ENCODE results near the gene MR1.
"Not testable (repeated sequence)": the region's sequence is repeated elsewhere in the genome, so short reads cannot be mapped to it uniquely, and the experiment has no call there.

The MR1 gene

DNA sequence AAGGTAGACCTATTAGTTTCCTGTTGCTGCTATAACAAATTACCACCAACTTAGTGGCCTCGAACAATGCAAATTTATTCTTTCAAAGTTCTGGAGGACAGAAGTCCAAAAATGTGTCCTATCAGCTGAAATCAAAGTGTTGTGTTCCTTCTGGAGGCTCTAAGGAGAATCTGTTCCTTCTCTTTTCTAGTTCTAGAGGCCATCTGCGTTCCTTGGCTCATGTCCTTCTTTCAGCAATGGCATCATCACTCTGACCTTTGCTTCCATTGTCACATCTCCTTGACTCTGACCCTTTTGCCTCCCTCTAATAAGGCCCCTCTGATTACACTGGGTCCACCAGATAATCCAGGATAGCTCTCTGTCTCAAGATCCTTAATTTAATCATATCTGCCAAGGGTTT is 1.2 kb upstream of the MR1 start:
- no peak for DNase-seq (ENCODE audit: low read depth in 2 of 2)

DNA sequence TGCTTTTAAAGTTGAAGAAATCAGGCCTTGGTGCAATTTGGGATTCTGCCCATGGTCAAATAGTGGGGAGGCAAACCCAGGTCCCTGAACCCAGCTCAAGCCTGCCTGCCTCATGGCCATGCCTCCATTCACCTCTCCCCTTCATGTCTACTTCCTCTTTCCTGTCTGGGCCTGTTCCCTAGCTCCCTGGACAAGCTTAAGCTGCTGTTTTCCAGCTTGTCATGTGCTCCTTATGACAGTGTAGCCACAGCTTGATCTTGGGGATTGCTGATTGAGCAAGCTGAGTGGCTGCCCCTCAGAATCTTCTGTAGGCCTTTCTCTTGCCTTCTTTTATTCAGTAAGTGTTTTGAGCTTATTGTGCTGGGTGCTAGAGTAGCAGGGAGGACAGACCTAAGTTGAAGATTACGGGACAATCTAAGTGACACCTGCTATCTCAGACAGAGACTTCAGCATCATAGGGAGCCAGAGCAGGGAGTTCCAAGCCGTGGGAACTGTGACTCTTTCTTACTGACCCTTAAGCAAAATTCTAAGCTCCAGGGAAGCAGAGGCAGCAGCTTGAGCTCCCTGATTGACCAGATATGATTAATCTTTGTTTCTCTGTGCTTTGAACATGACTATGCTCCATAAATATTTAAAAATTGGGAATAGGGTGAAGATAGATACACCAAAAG is 520 bp upstream of the MR1 start:
- DNase-seq (ENCODE audit: low read depth in 2 of 2) = no peak

DNA sequence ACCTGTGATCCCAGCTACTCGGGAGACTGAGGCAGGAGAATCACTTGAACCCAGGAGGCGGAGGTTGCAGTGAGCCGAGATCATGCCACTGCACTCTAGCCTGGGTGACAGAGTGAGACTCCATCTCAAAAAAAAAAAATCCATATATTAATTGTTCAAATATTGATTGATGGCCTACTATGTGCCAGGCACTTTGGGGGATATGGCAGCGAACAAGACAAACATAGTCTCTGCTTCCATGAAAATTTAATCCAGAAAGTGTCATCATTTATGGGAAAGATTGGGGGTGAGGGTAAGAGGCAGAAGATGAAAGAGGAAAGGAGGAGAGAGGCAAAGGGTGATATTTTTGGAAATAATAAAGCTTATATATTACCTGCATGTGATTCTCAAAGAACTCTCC is 1.4 kb downstream of the MR1 start:
- not testable (repeated sequence) for DNase-seq (ENCODE audit: low read depth in 2 of 2)

DNA sequence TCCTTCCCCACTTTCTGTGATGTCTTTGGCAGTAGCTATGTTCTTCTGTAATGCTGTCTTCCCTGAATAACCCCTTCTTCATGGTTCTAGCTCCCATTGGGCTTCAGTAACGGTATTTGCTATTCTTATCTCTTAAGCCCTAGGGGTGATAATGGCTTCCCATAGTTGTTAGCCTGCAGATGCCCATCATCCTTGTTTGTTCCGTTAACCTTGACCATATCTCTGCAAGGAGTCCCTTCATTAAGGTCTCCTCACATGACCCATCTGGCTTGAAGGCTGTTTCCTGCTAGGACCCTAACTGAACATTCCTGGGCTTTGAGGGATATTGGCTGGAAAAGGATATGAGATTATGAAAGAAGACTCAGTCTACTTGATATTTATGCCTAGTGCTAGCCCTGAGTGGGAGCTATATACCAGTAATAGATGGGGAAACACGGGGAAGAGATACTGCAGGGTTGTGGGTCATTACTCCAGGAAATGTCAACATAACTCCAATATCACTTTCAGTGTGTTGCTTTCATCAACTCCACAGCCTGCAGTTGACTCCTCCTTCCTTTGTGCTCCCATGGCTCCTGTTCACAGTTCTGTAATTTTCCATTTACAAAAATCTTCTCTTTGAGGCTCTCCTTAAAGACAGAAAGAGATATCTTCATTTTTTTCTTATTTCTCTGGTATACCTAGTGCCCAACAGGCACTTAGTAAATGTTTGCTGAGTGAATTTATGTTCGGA is 2.5 kb downstream of the MR1 start:
- DNase-seq (ENCODE audit: low read depth in 2 of 2) = no peak

DNA sequence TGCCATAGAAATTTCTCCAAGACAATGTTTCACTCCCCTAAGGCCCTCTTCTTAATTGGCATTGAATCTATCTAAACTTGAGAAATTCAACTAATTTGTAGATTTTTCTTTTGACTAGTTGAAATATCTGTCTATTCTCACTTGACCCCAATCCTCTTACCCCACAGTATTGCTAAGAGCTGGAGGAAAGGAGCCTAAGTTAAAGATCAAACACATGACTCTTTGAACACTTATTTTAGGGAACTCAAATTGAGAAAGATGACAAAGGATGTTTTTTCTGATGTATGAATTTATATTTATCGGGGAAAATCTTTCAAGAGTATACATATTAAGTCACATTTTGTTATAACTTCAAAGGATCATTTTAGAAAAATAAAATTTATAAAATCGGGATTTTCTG is 3.6 kb downstream of the MR1 start:
- DNase-seq (ENCODE audit: low read depth in 2 of 2) = no peak

DNA sequence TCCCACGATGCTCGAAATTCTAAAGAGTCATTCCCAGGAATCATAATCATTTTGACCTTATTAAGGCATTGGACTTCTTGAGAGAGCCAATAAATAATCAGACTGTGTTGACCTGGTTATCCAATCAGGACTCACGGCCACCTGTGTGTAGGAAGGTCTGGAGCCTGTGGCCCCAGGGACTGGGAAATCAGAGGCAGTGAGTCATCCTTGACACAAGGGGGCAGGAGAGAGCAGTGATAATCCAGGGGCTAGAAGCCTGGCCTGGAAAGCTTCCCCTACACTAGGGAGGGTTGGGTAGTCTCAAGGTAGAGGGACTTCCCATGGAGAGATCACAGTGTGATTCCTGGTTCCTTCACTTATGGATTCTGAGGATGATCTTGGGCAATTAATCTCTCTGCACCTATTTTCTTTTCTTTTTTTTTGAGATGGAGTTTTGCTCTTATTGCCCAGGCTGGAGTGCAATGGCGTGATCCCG is 4.7 kb downstream of the MR1 start:
- DNase-seq (ENCODE audit: low read depth in 2 of 2) = no peak

DNA sequence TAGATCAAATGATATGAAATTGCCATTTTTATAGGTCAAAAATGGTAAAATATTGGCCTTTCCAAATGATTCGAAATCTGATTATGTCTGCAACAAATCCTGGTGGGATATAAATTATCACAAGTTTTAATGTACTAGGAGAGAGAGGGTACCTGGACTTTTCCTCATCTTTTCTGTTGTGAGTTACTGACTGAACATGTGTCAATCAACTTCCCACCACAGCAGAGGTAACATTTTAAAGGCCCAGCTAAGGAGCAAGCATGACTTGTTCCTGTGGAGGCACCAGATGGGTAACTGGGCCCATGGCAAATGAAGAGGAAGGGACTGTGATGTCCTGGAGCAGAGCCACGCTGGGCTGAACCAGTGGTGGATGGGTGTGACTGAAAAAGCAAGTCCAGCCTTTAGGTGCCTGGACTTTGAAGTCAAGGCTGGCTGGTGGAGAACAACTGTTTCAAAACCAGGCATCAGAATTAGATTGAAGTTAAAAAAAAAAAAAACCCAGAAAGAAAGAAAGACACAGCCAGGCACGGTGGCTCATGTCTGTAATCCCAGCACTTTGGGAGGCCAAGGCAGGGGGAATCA is 6.6 kb downstream of the MR1 start:
- DNase-seq (ENCODE audit: low read depth in 2 of 2) = no peak

DNA sequence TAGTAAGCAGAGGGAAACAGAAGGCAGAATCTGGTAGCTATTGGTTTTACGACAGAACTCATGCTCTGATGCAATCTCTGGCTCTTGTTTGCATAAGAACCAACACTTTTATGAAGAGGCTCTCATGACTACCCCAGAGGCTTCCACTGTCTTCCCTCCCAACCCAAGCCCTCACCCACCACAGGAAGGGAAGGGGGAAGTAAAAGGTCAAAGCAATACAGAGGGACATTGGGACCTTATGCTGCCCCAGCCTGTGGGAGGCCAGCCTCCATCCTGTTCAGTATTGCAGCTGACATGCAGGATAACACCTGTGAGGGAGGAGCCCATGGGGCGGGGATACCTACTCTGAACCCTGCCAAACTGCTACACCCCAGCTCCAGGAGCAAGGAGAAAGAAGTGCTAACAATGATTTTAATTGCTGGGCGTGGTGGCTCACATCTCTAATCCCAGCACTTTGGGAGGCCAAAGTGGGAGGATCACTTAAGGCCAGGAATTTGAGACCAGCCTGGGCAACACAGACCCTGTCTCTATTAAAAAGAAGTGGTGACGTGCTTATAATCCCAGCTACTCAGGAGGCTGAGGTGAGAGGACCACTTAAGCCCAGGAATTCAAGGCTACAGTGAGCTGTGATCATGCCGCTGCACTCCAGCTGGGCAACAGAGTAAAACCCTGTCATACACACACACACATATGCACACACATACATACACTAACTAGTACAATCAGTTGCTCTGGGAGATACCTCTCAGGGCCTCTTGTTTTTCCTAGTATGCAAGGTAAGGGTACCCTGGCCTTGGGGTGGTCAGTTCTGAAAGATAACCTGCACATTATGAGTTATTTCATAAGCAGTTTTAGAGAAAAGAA is 9.5 kb downstream of the MR1 start:
- DNase-seq (ENCODE audit: low read depth in 2 of 2) = no peak

DNA sequence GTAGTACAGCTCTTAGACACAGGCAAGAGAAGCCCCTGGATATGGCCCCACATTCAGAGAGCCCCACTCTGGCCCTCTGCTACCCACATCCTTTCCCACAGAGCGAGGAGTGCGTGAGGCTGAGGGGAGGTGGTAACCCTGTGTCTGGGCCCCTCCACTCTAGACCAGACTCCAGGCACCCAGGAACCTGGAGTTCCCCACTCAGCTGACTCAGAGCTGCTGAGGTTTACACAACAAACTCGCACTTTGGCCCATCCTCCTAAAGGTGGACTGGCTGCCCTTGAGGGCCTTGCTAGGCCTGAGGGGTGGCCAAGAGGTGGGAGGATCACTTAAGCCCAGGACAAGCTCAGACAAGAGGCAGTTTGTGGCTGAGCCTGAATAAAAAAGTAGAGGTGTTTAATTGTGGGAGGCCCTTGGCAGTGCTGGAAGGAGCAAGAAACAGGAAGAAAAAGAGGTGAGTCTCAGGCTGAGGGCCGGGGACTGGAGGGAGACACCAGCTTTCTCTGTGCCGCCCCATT is 10.7 kb downstream of the MR1 start:
- DNase-seq (ENCODE audit: low read depth in 2 of 2) = no peak

DNA sequence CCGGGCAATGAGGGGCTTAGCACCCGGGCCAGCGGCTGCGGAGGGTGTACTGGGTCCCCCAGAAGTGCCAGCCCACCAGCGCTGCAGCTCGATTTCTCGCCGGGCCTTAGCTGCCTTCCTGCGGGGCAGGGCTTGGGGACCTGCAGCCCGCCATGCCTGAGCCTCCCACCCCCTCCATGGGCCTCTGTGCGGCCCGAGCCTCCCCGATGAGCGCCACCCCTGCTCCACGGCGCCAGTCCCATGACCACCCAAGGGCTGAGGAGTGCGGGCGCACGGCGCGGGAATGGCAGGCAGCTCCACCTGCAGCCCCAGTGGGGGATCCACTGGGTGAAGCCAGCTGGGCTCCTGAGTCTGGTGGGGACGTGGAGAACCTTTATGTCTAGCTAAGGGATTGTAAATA is 12.2 kb downstream of the MR1 start:
- not testable (repeated sequence) for DNase-seq (ENCODE audit: low read depth in 2 of 2)

DNA sequence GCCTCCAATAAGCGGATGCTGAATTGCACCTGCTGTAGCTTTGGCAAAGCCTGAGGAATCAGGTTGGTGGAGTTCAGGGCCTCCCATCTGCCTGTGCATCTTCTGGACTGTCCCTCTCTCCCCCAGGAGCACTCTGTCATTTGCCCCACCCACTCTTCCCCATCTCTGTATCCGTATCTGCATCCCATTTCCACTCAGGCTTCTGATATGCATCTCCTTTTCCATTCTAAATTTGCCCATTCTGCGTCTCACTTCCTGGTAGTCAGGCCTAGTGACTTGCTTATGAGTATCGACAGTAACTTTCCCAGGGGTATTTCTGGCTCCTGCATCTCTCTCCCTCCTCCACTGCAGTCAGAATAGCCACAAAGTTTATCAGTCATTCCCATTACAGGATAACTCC is 15.6 kb downstream of the MR1 start:
- no peak for DNase-seq (ENCODE audit: low read depth in 2 of 2)

DNA sequence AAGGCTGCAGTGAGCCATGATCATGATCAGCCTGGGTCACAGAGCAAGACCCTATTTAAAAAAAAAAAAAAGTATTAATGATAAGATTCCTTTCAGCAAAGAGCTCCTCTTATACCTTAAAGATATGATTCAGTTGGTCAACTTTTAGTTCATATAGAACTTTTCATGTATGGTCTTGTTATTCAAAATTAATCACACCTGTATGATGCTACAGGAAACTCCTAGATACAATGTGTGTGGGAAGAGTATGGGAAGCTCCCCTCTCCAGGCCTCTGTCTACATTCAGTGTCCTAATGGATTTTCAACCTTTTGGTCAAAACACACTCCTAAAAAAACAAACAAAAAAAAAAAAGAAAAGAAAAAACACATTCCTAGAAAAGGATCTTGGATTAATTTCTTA is 17.1 kb downstream of the MR1 start:
- no peak for DNase-seq (ENCODE audit: low read depth in 2 of 2)

DNA sequence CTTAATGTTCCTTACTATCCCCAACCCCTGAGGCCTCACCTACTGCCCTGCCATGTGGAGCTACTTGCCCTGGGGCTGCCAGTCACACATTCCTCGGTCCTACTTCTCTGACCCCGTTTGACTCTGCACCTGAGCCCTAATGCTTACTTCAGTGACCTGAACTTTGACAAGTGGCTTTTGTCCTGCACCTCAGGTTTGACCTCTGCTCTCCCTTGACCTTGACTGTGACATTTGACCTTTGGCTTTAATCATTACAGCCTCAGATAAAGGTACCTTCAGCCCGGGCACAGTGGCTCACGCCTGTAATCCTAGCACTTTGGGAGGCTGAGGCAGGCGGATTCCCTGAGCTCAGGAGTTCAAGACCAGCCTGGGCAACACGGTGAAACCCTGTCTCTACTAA is 22.8 kb downstream of the MR1 start:
- no peak for DNase-seq (ENCODE audit: low read depth in 2 of 2)

DNA sequence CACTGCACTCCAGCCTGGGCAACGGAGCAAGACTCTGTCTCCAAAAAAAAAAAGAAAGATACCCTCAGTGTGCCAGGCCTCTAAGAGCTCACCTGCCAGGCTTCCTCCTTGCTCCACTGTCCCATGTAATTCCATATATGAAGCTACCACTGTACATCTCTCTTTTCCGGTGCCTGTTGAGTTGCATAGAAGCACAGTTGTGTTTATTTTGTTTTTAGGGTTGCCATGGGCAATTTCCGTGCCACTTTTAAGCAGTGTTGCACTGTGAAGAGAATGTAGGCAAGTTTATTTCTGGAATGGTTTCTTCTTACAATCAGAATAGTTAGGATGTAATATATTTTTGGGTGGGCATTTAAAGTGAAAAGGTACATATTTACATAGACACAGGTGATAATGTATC is 23.3 kb downstream of the MR1 start:
- DNase-seq (ENCODE audit: low read depth in 2 of 2) = no peak

DNA sequence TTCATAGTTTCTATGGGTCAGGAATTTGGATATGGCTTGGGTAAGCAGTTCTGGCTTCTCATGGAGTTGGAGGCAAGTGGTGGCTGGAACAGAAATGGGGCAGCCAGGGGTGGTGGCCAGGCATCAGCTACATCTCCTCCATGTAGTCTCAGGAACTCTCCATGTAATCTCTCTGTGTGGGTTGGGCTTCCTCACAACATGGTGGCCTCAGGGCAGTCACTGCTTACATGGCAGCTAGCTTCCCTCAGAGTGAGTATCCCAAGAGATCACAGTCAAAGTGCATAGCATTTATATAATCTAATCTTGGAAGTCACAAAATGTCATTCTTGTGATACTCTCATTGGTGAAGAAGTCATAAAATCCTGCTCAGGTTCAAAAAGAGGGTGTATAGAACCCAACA is 25.7 kb downstream of the MR1 start:
- DNase-seq (ENCODE audit: low read depth in 2 of 2) = no peak

DNA sequence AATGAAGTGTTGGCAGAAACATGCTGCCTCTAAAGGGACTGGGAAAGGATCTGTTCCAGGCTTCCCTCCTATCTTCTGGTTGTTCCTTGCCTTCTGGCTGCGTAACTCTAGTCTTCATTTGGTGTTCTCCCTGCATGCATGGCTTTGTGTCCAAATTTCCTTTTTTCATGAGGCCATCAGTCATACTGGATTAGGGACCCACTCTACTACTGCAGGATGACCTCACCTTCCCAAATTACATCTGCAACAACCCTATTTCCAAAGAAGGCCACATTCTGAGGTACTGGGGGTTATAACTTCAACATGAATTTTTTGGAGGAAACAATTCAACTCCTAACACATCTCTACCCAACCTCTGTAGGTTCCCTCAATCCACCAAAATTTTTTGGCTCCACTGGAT is 26.3 kb downstream of the MR1 start:
- no peak for DNase-seq (ENCODE audit: low read depth in 2 of 2)

DNA sequence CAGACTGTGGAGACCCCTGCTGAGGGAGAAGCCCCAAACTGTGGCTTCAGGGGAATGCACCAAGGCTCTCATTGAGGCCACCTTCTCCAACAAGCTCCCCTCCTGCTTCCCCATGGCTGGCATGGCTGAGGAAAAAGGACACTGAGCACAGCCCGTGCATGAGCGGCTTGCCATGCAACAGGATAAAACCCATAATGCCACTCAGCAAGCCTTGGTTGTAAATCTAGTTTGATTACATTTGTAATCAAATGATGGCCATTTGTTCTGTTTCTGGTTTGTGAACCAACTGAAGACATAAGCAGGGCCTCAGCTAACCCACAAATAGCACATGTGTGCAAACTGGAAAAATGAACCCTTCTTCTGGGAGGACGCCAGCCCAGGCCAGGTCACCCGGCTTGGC is 27.2 kb downstream of the MR1 start:
- DNase-seq (ENCODE audit: low read depth in 2 of 2) = not testable (repeated sequence)

DNA sequence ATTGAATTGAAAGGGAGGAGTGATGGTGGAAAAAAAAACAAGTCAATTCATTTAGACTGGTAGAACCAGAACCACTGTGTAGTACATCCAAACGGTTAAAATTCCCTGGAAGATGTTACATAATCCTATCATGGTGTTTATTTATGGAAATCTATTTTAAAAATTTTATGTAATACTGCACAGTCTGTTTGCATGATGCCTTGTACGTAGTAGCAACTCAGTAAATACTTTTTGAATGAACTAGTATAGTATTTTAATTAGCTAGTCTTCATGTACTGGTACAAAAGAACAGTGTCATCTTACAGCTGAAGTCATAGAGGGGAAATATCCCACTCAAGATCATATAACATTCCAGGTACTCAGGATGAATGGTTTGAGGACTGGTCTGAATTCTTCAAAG is 27.7 kb downstream of the MR1 start:
- no peak for DNase-seq (ENCODE audit: low read depth in 2 of 2)

DNA sequence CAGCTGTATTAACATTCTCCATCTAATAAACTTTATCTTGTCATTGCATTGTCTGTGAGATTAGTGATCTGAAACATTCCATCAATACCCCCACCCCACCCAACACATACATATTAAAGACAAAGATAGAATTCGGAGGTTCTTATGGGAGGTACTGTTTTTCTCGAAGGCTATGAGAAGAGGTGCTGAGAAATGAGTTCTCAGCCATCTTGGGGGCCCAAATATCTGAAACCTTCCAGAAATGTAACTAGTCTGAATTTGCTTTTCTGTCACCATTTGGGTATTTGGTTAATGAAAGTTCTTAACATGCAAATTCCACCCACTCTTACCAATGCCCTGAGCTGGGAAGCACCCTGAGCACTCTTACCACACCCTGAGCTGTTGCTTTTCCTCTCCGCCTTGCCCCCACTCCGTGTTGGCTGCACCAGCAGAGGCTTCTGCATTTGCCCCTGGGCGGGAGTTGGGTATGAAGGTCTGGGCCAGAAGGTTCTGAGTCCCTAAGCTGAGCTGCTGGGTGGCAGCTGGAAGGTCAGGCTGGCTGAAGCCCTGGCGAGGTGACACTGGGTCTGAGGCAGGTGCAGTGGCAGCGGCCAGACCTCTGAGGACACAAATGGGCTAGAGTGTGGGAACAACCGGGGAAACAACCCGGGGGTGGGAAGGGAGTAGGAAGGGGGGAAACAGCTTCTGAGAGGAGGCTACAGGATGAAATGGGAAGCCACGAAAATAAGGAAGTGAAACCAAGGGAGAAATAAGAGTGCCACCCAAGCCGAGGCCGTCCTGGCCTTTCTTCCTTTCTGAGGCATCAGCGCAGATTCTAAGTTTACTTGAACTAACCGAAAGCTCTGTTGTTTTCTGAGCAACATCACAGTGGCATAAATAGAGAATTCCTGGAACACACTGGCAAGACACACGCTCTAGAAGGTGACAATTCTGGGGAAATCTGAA is 28.4 kb downstream of the MR1 start:
- DNase-seq (ENCODE audit: low read depth in 2 of 2) = no peak

DNA sequence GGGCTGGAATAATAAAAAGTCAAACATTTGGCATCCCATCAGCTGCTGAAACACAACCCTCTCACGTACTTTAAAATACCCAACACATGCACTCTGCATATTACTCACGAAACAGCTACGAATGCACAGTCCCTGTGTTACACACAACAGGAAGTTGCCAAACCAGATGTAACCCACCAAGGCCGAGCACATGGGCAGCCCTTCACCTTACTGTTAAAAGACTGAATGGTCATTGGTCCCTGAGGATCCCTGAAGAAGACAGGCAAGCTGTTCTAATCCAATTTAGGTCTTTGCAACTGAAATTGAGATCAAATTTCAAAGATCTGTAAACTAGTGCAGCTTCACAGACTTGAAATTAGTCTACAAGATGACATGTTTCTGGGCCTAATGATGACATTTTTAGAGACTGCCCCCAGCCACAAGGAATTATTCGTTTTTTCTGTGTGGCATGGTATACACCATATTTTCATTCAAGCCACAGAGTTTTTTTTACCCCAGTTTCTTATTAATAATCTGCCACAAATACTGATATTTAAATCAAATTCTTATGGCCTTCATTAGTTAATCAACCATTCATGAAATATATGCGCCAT is 29.1 kb downstream of the MR1 start:
- no peak for DNase-seq (ENCODE audit: low read depth in 2 of 2)

All from activated CD8-positive, alpha-beta memory T cell treated with anti-CD3 and anti-CD28 coated beads for 4 hours (primary cell).